HG02759 (cell line): ENCODE measurements around the gene EEF1G.
"Not testable (repeated sequence)": the region's sequence is repeated elsewhere in the genome, so short reads cannot be mapped to it uniquely, and the experiment has no call there.

Experiments
- ATAC-seq: cut with Tn5 transposase; IDR thresholded peaks from one replicate; pipeline ENCODE4 v1.9.1; 2021; ENCODE audit warnings: mild to moderate bottlenecking, moderate library complexity; ENCODE audit not compliant: unreplicated experiment

Gene EEF1G

GRCh38 chr11:62578541-62578940 is 4.8 kb upstream of the EEF1G start:
- ATAC-seq = no peak

DNA sequence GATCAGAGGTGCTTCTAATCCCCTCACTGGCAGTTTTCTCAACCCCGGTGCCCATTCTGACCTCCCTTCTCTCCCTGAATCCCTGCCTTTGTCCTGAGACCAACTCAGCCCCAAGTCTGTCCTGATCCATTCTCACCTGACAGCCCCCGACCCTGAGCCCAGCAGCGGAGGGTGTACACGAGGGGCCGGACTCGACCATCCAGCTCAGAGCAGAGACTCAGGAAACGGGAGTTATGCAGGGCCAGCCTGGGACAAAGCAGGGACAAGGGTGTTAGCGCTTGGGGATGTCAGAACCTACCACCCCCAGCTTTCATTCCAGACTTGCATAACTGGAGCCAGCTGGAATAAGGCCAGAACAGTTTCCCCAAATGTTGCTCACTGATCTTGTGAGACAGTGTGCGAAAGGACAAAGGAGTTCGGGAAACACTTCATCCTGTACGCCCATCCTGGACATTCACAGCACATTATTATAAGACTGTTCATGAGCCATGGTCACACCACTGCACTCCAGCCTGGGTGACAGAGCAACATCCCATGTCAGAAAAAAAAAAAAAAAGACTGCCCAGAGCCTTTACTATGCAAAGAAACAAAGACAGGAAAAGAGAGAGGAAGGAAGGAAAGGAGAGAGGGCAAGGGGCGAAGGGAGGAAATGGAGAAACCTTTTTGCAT is 3.5 kb upstream of the EEF1G start:
- ATAC-seq = no peak

- no peak for ATAC-seq
Observed at GRCh38 chr11:62575837-62576236, 2.1 kb upstream of the EEF1G start.

DNA sequence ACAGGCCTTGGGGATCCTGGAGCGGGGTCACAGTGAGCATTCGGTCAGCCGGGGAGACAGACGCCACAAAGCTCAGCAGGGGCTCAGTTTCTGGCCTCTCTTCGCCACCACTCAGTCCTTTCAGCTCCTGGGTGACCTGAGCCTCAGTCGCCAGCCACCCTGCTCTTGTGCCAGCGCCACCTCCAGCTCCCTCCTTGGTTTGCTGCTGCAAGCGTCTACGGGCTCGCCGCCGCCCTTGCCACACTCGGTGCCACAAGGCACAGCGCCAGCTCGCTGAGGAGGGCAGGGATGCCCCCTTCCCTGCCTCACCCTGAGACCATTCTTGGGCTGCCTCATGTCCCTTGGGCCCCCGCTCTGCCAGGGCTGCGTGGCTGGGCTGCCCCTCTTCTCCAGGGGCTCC is 1.5 kb upstream of the EEF1G start:
- no peak for ATAC-seq

DNA sequence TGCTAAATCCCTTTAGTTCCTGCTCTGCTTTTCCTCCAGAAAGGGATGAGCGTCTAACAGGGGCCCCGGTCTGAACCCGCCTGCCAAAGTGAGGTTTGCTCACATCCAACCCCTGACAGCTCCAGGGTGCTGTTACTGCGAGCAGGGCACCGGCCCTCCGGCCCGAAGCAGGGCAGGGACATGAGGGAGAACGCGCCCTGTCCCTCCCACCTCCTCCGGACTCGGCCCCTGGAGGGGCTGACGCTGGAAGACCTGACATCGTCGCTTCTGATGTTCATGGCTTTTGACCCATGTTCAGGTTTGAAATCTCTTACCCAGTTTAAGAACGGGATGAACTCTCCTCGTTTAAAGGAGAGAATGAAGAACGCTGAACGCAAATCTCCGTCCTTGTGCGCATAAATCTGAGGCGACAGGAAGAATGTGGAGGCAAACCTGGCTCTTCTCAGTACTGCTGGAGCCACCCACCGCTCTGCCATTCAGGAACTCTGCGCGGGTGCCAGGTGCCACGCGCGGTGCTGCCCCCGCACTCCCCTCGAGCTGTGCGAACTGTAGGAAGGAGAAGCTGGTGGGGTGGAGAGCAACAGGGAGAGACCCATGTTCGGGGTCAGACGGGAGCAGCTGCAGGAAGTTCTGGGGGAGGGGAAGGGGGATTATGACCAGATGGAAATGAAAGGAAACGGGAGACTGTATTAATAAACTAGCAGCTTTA is 826 bp upstream of the EEF1G start:
- peak; percentile 1 for ATAC-seq

- ATAC-seq = no peak
Observed at GRCh38 chr11:62573006-62573591, 592 bp downstream of the EEF1G start.

DNA sequence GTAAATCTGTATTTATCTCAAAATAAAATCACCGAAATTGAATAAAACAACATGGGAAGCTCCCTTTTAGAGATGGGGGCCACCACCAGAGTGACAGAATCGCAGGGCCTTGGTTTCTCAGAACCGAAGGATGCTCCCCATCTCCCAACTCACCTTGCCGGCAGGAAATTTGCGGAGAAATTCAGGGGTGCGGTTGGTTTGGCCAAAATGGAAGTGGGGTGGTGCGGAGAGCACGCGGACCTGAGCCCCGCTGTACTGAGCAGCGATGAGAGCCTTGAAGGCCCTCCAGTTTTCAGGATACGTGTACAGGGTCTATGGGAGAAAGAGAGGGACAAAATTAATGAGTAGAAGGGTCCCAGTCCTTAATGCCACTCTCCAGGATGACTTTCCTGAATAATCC is 1.3 kb downstream of the EEF1G start:
- ATAC-seq = no peak

DNA sequence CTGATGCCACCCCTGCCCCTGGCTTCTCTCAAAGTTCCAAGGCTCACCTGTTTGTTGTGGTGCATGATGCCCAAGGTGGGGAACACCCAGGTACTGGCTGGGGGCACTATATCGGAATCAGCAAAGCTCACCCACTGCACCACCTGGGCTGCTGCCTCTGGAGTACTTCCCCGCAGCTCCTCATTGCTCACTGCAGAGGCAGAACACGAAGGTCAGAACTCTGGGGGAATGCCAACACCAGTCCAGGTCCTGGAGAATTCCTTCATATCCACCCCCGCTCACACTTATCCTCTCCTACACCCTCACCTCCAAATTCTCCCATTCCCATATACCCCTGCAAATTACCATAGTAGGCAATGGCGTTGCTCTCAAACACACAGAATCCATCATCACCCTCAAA is 2.2 kb downstream of the EEF1G start:
- ATAC-seq = not testable (repeated sequence)

DNA sequence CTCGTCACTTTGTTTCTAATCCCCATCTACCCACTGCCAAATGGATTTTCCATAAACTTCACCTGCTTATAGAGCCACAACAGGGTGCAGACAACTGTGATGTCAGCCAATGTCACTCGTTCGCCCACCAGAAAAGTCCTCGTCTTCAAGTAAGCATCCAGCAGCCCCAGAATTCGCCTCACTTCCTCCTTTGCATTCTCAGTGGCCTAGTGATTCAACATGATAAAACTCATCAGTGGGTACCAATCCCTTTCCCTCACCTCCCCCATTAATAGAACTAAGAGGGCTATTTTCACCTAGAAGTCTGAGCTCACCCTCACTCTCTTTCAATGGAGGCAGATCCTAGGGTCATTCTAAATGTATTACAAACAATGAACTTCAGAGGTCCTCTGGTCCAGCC is 2.8 kb downstream of the EEF1G start:
- ATAC-seq = not testable (repeated sequence)

GRCh38 chr11:62569611-62570010 is 4.1 kb downstream of the EEF1G start:
- no peak for ATAC-seq

- no peak for ATAC-seq
Observed at GRCh38 chr11:62567018-62567633, 6.6 kb downstream of the EEF1G start.

DNA sequence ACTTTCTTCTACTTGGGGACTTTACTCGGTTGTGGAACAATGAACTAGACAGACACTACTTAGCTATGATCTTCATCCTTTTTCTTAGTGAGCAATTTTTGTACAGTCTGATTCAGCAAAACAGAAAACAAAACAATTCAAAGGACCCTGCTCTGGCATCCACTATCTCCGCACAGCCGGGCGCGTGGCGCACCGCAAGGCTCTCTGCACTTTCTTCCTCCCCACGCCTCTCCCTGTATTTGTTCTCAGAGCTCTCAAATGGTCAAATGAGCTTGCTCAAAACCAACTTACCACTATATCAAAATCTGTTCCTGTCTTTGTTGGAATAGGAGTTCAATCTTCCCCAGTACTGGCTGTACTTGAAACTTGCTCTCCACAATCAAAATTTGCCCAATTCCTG is 7.4 kb downstream of the EEF1G start:
- no peak for ATAC-seq

GRCh38 chr11:62565100-62565802 is 8.4 kb downstream of the EEF1G start:
- ATAC-seq = no peak

DNA sequence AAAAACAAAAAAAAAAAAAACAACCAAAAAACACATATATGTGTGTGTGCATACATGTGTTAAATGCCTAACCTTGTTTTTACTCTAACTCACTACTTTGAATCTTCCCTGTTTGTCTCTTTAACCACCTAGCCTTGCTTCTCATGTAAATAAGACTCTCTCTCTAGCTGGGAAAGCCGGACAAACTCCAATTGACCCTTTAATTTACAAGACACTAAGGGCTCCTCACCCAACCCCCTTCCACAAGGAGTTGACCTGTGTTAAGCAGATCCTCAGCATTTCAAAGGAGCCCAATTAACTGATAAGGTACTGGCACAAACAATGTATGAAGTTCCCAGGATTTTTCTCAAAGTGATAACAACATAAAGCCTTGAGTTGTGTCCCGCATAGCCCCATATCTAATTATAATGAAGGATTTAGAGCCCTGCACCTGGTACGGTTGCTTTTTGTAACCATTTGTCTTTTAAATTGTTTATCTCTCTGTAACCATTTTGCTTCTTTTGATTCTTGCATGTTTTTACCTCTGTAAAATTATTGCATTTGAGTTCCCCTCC is 11.9 kb downstream of the EEF1G start:
- ATAC-seq = not testable (repeated sequence)

GRCh38 chr11:62560566-62561103 is 13.1 kb downstream of the EEF1G start:
- ATAC-seq = no peak

GRCh38 chr11:62559626-62560025 is 14.1 kb downstream of the EEF1G start:
- not testable (repeated sequence) for ATAC-seq

- no peak for ATAC-seq
Observed at GRCh38 chr11:62559204-62559603, 14.5 kb downstream of the EEF1G start.

DNA sequence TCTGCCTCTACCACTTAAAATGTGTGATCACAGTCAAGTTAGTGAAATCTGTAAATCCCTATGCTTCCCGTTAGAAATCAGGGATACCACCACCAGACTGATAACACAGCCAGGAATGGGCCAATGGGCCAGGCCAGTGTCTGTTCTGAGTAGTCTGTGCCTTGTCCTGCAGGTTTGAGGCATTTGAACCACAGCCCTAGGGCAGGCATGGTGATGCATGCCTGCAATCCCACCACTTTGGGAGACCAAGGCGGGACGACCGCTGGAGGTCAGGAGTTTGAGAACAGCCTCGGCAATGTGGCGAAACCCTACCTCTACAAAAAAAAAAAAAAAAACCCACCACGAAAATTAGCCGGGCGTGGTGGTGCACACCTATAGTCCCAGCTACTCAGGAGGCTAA is 15.0 kb downstream of the EEF1G start:
- ATAC-seq = no peak

DNA sequence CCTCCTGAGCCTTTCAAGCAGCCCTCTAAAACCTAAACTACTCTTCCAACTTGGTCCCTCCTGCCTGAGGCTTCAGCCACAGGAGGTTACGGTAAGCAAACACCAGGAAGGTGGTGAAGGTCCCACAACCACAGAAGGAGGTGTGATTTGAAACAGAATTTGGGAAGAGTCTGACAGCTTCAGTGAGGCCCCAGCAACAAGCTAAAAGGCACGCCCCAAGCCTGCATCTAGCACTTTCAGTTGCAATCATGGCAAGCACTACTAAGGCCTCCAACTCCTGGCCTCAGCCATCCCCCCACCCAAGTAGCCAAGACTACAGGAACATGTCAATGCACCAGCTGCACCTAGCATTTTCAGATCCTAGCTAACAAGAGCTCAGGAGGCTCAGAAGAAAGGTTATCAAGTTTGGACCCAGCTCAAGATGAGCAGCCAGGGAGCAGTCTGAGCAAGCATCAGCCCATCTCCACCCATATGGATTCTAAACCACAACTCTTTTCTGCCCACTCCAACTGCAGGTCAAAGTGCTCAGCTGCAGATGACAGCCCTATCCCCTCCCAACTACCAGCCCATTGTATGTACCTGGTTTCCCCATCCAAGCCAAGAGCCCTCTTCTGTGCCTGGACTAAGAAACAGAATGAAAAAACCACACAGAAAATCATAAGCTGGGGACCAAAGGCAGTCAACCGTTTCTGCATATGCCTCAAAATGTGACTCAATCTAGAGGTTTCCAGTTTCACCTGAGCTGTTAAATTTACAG is 16.6 kb downstream of the EEF1G start:
- ATAC-seq = peak; percentile 9
